H1 (cell line): ENCODE data around the gene SNX24.

Experiments used
- CEBPB ChIP-seq: IDR thresholded peaks from 2 replicates; pipeline ENCODE4 v1.6.1; 2012; ENCODE audit warnings: low read depth, low read length
- HDAC2 ChIP-seq, 2 experiments: fragments of 300-600 bp in 1 of 2; sonication (generic) in 1 of 2; IDR thresholded peaks; 2 replicates each; pipeline ENCODE4 v1.6.1; 2011 to 2012; ENCODE audit warnings: low read depth in 2 of 2, low read length in 2 of 2, mild to moderate bottlenecking in 2 of 2, moderate library complexity in 2 of 2, borderline replicate concordance in 1 of 2, inconsistent platforms in 1 of 2
- POLR2AphosphoS5 ChIP-seq: IDR thresholded peaks from 2 replicates; pipeline ENCODE4 v1.6.1; 2011; ENCODE audit warnings: low read depth, low read length
- SP2 ChIP-seq: IDR thresholded peaks from 2 replicates; pipeline ENCODE4 v1.6.1; 2012; ENCODE audit warnings: mild to moderate bottlenecking, low read length, inconsistent platforms
- TAF1 ChIP-seq: IDR thresholded peaks from 2 replicates; pipeline ENCODE4 v1.6.1; 2011; ENCODE audit warnings: mild to moderate bottlenecking, low read depth, low read length
- TF ChIP-seq, protein P1 (sequence below), 3 experiments: IDR thresholded peaks; 1 replicate in 2 of 3; 2 replicates in 1 of 3; pipeline versions ENCODE4 v1.5.1 to v1.6.1; 2011; ENCODE audit warnings: low read length in 3 of 3, mild to moderate bottlenecking in 3 of 3, inconsistent platforms in 2 of 3, low read depth in 1 of 3, moderate library complexity in 1 of 3; ENCODE audit not compliant: insufficient read depth in 1 of 3; ENCODE audit errors: control extremely low read depth in 1 of 3
- TF ChIP-seq, protein P2 (sequence below): IDR thresholded peaks from 2 replicates; pipeline ENCODE4 v1.6.1; 2011; ENCODE audit warnings: low read length, improper control_type of control experiment
- TF ChIP-seq, protein P3 (sequence below): IDR thresholded peaks from 2 replicates; pipeline ENCODE4 v1.6.1; 2011; ENCODE audit warnings: low read depth, mild to moderate bottlenecking, low read length; ENCODE audit not compliant: insufficient read depth

DNA sequence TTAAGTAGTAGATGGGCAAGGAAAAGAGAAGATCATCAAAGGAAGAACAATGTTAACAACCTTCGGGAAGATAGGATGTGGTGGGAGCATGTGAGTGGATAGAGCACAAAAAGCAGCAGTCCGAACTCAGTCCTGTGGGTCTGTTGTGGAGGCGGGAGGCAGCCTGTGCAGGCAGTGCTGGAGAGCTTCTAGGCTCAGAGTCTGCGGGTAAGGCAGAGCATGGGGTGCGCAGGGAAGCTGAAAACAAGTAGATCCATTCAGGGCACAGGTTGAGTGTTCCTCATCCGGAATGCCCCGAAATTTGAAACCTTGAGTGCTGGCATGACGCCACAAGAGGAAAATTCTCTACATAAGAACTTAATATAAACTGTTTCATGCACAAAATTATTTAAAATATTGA is 106.2 kb downstream of the SNX24 start:
- TF ChIP-seq, protein P1, sequence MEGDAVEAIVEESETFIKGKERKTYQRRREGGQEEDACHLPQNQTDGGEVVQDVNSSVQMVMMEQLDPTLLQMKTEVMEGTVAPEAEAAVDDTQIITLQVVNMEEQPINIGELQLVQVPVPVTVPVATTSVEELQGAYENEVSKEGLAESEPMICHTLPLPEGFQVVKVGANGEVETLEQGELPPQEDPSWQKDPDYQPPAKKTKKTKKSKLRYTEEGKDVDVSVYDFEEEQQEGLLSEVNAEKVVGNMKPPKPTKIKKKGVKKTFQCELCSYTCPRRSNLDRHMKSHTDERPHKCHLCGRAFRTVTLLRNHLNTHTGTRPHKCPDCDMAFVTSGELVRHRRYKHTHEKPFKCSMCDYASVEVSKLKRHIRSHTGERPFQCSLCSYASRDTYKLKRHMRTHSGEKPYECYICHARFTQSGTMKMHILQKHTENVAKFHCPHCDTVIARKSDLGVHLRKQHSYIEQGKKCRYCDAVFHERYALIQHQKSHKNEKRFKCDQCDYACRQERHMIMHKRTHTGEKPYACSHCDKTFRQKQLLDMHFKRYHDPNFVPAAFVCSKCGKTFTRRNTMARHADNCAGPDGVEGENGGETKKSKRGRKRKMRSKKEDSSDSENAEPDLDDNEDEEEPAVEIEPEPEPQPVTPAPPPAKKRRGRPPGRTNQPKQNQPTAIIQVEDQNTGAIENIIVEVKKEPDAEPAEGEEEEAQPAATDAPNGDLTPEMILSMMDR (IDR thresholded peaks at IDR 0.05; ENCODE audit: control extremely low read depth in 1 of 3, insufficient read depth in 1 of 3, low read depth in 1 of 3, low read length in 3 of 3) = no peak
- TF ChIP-seq CEBPB (no peak), TAF1 (no peak), HDAC2 (IDR thresholded peaks at IDR 0.05; ENCODE audit: borderline replicate concordance in 1 of 2, low read depth in 2 of 2, low read length in 2 of 2) (no peak), SP2 (no peak), POLR2AphosphoS5 (no peak)
- TF ChIP-seq, protein P2, sequence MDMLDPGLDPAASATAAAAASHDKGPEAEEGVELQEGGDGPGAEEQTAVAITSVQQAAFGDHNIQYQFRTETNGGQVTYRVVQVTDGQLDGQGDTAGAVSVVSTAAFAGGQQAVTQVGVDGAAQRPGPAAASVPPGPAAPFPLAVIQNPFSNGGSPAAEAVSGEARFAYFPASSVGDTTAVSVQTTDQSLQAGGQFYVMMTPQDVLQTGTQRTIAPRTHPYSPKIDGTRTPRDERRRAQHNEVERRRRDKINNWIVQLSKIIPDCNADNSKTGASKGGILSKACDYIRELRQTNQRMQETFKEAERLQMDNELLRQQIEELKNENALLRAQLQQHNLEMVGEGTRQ = no peak
- TF ChIP-seq, protein P3, sequence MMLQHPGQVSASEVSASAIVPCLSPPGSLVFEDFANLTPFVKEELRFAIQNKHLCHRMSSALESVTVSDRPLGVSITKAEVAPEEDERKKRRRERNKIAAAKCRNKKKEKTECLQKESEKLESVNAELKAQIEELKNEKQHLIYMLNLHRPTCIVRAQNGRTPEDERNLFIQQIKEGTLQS = no peak
